Hepatic stellate cell (primary cell): Measurements from ENCODE around the gene FLRT3.

Experiments
- DNase-seq: peaks from one replicate; pipeline ENCODE4 v3.0.0; 2011; ENCODE audit warnings: low spot score

Gene FLRT3

DNA sequence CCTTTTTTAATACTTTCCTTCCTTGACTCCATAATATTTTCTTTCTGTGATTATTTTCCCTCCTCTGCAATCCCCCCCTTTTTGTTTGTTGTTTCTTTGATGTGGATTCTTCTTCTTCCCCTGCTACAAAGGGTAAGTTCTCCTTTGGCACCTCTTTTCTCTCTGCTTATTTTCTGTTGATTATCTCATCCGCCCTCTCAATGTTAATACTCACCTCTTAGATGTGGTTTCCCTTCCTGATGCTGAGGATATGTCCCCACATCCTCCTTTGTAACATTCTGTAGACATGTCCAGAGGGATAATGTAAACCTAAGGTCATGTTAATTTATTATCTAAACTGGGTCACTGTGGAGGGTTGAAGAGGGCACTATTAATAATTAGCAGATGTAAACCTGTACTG, 17.7 kb downstream of the FLRT3 start:
- no peak for DNase-seq

DNA sequence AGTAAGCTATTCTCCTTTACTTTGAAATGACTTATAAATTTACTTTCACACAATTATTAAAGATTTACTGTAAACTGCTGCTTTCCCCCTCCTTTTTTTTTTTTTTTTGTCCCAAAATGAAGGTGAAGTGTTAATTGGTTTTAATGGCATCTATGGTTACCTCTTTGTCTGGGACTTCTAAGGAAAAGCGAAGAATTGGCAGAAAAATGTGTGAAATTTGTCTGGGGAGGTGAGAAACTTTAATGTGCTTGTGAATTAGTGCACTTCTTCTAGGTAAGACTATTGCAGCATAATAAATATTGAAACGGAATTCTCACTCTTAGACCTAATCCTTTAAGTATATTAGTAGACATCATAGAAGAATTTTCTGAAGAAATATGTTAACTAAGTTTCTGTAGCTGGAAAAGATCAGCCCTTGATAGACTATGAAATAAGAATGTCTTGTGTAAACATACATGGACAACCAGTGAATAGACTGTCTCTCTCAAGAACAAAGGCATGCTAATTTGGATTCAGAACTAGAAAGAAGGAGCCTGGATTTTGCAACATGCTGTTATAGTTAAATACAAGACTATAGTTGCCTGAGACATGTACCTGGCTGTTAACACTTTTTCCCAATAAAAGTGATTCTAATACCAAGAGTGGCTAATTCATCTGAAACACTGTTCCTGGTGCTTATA, 23.9 kb downstream of the FLRT3 start:
- DNase-seq: no peak

DNA sequence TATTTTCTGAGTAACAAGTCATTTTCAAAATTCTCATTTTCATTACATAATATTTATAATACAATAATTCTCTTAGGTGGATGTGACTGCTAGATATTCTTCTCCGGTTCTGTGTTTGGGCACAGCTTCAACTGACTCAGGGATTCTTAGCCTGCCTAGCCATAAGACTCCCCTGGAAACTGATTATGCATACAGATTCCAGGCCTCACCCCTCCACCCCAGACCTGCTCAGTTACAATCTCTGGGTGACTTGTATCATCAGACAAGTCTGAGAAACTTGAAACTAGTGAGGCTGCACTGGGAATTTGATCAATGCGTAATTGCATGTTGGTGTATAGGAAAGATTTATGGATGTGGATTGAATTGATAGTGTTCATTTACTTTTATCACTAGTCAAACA, 25.4 kb downstream of the FLRT3 start:
- no peak for DNase-seq

DNA sequence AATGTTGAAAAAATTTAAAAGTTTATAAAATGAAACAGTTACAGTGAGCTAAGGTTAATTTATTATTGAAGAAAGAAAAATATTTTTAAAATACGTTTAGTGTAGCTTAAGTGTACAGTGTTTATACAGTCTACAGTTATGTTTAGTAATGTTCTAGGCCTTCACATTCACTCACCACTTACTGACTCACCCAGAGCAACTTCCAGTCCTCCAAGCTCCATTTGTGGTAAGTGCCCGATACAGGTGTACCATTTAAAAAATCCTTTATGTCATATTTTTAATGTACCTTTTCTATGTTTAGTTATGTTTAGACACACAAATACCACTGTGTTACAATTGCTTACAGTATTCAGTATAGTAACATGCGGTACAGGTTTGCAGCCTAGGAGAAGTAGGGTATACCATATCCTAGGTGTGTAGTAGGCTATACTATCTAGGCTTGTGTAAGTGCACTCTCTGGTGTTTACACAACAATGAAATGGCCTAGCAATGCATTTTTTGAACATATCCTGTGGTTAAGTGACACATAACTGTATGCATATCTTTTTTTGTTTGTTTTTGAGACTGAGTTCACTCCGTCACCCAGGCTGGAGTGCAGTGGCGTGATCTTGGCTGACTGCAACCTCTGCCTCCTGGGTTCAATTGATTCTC, 26.3 kb downstream of the FLRT3 start:
- DNase-seq: no peak

DNA sequence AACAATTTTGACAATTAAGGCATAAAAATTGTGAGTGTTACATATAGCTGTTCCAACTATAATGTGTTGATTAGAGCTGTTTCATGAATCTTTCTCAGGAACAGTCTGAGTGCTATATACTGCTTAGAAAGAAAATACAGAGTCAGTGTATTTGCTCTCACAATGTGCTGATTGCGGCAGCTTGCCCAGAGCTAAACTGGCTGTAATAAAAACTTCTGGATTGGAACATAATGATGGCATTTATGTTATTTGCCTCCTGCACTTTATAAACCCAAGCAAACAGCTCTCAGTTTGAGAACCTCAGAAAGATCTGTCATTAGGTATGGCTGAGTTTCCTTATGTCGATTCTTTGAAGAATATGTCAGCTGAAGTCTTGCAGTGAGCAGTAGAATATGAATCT, 29.5 kb downstream of the FLRT3 start:
- DNase-seq: no peak

DNA sequence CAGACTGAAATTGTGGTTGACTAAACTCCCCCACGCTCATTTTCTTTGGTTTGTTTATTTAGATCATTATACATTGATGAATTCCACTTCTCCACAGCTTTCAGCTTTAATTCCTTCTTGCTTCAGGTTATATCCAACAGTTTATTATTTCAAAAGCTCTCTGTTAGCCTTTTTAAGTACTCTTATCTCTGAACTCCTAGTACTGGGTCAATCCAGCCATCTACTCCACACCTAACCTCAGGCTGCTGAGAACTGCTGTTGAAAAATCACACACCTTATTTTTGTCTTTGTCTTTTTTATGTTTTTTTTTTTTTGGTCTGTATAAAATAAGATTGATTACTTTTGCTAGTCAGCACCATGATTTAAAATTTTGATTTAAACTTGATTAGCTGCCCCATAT, 32.9 kb downstream of the FLRT3 start:
- DNase-seq: no peak

DNA sequence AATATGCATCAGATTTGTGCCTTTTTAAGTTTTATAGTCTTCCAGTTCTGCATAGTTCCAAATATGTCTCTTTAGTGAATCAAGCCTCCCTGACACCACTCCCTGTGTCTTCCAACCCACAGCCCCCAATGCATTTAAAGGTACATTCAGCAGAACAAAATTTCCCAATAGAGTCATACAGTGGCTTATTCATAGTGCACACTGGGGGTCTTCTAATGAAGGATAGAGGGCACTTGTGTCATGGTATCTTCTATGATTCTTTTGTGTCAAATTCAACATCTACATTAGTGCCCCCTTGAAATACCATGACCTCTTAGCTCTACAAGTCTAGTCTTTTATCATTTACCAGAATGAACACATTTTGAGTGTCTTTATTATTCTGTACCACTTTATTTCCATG, 33.8 kb downstream of the FLRT3 start:
- no peak for DNase-seq

DNA sequence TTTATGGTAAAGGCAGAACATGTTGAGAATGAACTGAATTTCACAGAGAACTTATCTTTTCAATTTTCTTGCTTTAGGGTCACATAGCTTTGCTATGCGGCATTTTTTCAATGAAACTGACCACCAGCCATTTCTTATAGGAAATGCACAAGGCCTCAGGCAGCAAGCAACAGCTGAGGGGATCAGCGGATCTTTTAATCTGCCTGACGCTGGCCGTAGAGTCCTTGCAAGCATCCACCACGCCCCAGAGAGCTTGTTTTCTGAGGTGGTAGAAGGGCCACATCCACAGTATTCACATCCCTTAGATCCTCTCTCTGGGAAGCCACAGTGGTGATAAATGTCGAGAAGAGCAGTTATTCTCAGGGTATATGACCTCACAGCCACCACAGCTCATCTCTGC, 34.3 kb downstream of the FLRT3 start:
- no peak for DNase-seq

DNA sequence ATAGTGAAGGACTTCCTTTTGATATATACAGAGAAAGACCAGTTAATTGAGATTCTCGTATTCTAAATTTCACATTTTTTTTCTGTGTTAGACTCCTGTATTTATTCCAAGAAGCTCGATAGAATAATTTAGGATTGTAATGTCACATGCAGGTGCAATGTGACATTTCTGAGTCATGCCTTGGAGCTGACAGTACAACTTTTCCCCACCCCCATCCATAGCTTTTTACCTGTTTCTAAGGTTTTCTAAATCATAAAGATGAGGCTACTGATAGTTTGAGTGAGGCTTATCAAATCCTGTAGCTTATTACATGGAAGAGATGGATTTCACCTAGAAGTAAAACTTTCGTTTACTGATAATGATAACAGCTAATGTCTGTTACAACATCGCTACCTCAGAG, 37.6 kb downstream of the FLRT3 start:
- DNase-seq: no peak

DNA sequence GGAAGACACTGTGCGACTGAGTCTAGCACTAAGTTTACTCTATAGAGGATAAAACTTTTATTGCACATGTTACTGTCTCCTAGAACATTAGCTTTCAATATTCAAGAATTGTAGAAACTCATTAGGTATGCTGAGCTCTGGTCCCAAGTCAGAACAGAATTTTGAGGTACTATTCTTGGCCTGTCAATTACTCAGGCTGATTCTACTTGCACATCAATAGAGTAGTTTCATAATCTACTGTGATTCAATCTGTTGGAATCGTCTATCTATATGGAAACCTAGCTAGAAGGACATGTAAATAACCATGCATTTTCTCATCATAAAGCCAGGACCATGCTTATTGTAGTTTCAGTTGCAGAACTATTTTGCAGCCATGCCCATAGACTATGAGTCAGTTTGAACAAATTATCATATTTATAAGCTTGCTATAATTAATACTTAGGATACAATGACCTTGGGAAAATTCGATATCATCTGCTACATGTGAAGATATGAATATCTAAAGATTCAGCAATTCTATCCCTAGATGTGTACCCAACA, 41.6 kb downstream of the FLRT3 start:
- no peak for DNase-seq

DNA sequence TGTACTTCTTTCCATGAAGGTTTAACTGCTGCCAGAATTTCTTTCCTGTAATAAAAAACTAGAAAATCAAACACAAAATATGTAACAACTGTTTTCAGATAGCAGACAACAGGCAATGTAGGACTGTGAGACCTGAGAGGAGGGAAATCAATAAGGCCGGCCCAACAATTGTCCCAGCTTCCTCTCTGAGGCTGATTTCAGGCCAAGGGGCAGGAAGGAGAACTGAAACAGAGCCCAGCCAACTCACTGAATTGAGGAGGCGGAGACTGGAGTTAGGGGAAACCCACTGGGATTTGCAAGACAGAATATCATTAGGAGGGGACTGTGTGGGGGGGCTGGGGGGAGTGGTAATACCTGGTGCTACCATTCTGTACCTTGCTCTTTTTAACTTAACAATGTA, 42.2 kb downstream of the FLRT3 start:
- DNase-seq: no peak

DNA sequence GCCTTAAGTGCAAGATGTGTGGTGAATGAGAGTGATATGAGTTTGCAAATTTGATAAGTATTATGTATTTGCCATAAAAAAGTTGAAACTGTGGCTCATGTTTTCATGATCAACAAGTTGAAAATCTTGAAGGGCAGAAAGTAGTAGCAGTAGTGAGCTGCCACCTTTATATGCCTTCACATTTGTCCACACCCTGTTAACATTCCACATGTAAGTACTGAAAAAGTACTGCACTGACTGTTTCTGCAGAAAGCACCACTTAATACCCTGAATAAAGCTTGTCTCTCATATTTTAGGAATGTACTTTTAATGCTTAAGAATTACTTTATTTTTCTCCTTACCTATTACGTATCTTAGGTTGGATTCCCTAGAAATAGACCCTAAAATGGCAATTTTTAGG, 45.9 kb downstream of the FLRT3 start:
- DNase-seq: no peak

DNA sequence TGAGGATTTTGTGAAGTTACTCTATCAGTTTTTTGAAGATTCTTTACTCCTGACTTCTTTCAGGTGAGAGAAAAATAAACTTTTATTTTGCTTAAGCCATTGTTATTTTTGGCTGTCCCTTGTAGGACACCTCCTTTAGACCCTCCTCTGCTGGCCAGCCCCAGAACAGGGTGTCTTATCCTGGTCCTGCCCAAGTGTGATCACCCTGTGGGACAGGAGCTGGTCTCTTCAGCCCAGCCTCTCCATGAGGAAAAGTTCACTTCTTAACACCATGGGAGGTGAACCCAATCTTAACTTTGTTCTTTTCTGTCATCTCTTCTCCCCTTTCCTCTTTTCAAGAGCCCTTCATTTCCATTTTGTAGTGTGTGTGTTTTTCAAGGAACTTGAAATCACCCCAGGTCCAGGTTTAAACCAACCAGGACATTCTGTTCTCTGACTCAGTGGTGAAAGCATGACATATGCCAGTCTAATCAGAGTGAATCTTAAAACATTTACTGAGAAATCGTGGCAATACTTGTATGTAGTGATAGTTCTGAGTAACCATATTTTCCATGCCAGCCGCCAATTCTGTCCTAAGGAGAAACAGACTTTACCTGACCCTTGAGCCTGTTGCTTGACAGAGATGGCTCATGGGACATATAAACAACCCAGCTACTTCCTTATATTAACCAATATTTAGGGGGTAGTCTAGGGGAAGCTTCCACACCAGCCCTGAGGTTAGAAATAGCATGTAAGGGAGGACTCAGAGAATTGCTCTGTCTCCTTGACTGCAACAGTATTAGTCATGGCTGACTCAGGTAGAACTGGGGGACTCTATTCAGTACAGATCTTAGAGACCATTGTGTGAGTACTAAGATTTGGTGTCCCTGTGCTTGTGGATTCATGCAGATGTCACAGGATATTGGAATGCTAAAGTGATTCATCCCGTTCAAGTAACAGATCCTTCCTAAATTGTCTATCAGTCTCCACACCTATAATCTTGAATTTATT, 48.8 kb downstream of the FLRT3 start:
- no peak for DNase-seq

DNA sequence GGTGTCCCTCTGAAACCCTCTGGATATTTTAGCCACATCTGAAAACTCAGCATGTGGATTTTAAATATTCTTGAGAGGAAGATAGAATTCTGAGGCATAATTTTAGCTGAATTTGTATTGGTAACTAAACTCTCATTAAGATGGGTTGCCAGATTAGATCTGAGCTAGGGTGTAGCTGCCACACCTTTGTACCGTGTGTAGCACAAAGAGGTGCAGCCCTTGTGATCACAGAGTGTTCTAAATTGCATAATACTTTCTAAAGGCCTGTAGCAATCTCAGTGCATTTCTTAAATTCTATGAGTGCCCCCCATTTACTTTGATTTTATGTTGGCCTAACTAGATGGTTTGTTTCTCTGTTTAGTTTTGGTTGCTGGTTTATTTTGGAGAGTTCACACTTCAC, 53.0 kb downstream of the FLRT3 start:
- DNase-seq: no peak

DNA sequence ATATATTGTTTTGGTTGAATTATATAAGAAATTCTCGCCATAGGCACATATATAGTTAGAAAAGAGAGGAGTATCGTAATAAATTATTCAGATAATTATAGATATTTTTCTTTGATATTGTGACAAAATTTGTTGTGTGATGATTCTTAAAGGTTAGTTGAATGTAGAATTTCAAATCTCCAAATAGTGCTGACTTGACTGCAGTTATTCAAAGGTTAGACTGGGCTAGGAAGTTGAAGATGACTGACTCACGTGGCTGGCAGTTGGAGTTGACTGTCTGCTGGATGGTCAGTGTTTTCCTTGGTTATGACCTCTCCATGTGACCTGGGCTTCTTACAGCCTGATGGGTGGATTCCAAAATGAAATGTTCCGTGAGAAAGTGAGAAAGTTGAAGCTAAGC, 55.3 kb downstream of the FLRT3 start:
- DNase-seq: no peak
